ENCODE results near the gene DAP.
"Not testable (repeated sequence)": the region's sequence is repeated elsewhere in the genome, so short reads cannot be mapped to it uniquely, and the experiment has no call there.

DAP gene

DNA sequence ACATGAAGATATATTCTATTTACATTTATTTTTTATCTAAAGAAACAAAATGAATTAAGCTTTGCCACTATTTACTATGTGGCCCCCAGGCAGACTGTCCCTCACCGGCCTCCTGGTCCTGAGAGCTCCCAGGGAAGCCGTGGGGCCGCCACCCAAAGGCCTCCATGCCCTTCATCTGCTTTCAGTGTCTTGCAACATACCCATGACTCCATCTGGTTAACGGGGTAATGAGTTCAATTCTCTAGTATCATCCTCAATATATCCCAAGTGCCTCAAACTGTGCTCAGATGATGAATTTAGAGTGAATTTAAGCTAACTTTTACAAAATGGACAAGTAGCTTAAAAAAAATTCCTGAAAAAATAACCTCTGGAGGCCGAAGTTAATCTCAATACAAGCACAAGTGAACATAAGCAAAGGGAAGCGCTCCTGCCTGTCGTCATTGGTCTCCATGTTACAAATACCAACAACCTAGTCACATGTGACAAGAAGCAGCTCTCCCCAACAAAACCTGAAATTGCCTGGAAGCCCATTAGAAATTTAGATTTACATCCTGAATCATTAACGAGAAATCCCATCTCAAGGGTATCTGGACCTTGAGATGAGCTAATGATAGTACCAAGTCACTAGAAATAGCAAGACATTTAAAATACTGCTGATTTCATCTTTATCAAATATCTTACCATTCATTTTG lies 26.1 kb downstream of the DAP start:
- no peak for DNase-seq (ENCODE audit: low read depth, low spot score)

GRCh38 chr5:10734037-10734709 lies 26.9 kb downstream of the DAP start:
- no peak for DNase-seq (ENCODE audit: low read depth, low spot score)

GRCh38 chr5:10733426-10733825 lies 27.6 kb downstream of the DAP start:
- DNase-seq (ENCODE audit: low read depth, low spot score) = no peak

DNA sequence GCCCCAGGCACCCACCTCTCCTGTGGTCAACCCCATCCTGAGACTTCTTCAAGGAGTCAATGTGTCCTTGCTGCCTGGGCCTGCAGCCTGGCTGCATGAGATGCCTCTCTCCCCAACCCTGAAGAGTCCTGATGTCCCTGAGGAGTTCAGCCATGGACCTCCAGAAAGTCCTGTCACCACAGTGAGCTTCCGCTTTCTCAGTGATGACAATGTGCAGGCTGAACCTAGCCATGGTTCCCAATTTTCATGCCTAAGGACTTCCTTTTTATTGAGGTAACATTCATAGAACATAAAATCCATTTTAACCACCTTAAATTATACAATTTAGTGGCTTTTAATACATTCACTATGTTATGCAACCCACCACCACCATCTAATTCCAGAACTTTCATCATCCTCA lies 29.1 kb downstream of the DAP start:
- no peak for DNase-seq (ENCODE audit: low read depth, low spot score)

DNA sequence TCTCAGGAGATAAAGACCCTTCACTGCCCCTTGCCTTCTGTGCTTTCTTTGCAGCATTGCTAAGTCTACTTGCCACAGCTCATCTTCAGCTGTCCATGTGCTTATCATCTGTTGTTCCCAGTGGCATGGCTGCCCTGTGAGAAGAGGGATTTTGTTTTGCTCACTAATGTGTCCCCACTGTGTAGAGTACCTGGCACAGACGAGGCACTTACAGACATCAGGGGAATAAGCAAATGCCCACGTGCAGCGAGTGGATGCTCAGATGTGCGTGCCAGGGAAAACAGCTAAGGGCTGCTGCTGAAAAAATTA lies 31.0 kb downstream of the DAP start:
- no peak for DNase-seq (ENCODE audit: low read depth, low spot score)

- DNase-seq (ENCODE audit: low read depth, low spot score) = no peak
Observed at GRCh38 chr5:10729320-10730042, 31.6 kb downstream of the DAP start.

- DNase-seq (ENCODE audit: low read depth, low spot score) = no peak
Observed at GRCh38 chr5:10728679-10729078, 32.4 kb downstream of the DAP start.

GRCh38 chr5:10727861-10728260 lies 33.2 kb downstream of the DAP start:
- no peak for DNase-seq (ENCODE audit: low read depth, low spot score)

- DNase-seq (ENCODE audit: low read depth, low spot score) = no peak
Observed at GRCh38 chr5:10726913-10727517, 34.0 kb downstream of the DAP start.

GRCh38 chr5:10726179-10726912 lies 34.7 kb downstream of the DAP start:
- DNase-seq (ENCODE audit: low read depth, low spot score) = no peak

GRCh38 chr5:10725636-10726035 lies 35.4 kb downstream of the DAP start:
- no peak for DNase-seq (ENCODE audit: low read depth, low spot score)

DNA sequence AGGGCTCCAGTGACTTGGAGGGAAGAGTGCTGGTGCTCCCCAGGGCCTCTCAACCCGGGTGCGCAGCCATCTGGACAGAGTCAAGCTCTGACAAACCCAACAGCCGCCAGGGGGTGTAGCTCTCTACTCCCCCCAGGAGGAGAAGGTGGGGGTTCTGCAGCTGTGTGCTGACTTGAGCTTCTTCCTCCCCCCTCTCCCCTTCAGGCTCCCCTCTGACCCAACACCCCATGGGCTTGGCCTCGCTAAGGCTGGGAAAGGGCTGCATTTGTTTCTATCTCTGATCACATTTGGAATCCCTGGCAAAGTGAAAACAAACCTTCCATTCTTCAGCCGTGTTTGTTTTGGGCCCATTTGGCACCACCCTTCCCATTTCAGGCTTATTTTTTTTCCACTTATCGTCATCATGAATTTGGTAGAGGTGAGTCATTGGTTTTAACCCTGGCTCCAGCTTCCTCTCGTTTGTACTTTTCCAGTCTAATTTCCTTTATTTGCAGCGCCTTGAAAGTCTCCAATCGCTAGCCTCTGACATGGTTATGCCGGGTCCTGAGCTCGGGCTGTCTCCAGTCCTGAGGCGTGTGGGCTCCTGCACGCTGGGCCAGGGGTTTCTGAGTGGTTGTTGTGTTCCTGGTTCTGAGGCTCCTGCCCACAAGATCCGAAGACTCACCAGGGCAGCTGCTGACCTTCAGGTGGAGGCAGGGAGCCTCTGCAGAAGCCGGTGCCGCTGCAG lies 36.1 kb downstream of the DAP start:
- no peak for DNase-seq (ENCODE audit: low read depth, low spot score)

DNA sequence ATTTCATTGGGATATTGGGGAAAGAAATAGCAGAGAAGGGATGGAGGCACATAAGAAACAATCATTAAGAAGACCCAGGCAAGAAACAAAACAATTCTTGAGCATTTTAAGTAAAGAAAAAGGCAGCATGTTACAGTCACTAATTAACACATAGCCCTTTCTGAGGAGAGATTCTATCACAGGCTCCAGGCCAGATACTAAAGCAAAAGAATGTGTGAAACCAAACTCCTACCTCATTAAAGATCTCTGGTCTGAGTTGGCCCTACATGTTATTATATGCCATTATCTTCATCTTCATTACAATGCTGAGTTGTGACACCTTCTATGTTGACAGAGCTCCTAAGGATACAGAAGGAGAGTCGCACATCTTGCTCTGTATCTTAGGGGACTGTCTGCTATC lies 37.5 kb downstream of the DAP start:
- DNase-seq (ENCODE audit: low read depth, low spot score) = no peak

GRCh38 chr5:10720766-10721165 lies 40.3 kb downstream of the DAP start:
- not testable (repeated sequence) for DNase-seq (ENCODE audit: low read depth, low spot score)

DNA sequence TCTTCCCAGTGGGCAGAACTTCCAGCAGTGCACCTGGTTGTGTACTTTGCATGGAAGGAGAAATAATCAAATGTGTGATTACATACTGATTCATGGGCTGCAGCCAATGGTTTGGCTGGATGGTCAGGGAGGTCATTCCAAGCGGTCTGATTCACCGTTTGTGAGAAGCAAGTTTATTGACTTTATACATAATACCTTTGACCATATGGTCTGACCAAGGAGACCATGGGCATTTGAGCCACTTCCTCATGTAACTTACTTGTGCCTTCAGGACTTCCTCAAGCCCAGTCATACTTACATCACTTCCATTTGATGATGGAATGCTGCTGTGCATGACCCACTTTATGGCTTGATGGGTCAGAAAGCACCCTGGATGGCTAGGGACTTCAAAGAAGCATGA lies 41.1 kb downstream of the DAP start:
- DNase-seq (ENCODE audit: low read depth, low spot score) = no peak

- not testable (repeated sequence) for DNase-seq (ENCODE audit: low read depth, low spot score)
Observed at GRCh38 chr5:10718617-10719016, 42.4 kb downstream of the DAP start.

DNA sequence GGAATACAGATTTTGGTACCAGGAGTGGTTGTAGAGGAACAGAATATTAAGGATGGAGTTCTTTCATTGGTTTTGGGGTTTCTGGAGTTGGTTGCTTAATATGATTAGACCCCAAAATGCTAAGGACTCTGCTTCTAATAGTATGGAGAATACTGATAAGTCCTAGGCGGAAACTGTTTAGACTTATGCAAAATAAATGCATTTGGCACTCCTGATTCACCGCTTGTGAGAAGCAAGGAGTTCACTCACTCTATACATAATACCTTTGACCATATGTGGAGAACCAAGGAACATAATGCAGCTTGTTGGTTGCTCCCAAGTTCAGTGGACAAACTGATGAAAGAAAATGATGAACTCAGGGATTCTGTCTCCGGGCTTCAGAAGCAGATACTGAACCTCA lies 44.2 kb downstream of the DAP start:
- DNase-seq (ENCODE audit: low read depth, low spot score) = not testable (repeated sequence)

DNA sequence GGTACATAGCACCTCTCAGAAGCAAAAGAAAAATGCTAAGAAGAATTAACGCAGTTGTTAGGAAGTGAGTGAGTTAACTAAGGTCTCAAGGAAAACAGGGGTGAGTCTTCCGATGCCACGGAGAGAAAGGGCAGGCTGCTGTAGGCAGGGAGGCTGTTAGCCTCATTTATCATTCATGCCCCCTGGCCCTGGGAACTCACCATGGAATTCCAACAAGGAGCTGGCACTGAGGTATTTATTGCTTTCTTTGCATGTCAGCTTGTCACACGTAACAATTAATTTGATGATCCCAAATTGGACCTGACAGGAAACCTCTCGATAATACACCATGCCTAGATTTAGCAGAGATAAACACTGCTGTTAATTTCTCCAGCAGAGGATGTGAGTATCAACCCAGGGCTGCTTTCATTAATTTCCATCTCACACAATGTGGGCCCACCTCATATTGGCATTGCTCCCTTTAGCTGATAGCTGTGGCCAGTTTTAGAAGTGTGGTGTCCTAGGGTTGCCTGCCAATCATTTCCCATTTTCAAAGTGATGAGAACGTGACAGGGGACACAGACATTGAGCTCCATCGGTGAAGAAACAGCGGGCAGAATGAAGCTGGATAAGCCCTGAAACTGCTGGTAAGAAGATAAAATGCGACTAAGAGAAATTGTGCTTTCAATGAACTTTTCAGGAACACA lies 45.3 kb downstream of the DAP start:
- DNase-seq (ENCODE audit: low read depth, low spot score) = no peak

GRCh38 chr5:10712574-10713366 lies 48.3 kb downstream of the DAP start:
- DNase-seq (ENCODE audit: low read depth, low spot score) = no peak

DNA sequence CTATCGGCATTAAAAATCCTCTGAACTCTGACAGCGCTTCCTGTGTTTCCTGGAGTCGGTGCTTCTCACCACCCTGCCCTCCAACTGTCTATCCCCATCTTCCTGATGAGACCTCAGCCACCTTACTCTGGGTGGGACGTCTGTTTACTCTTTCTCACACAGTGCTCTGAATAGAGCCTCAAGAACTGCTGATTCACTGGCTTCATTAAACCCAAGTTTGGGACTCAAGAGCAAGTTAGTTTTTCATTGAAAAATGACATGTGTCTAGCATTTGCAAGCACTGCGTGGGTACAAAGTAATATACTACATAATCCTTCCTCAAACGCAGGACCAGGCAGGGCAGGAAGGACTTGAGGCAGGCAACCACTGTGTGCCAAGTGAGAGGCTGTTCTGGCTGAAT lies 49.5 kb downstream of the DAP start:
- no peak for DNase-seq (ENCODE audit: low read depth, low spot score)
